Measurements from ENCODE around the gene RRP15. TPM values are rescaled to one million over a fixed set of nuclear protein-coding genes. Genes with fewer than 3 reads are reported as not detected.

The RRP15 gene
- total RNA-seq, 4 donors from 2014 or later: 2.6 to 21.8 (median 12.9) TPM

DNA sequence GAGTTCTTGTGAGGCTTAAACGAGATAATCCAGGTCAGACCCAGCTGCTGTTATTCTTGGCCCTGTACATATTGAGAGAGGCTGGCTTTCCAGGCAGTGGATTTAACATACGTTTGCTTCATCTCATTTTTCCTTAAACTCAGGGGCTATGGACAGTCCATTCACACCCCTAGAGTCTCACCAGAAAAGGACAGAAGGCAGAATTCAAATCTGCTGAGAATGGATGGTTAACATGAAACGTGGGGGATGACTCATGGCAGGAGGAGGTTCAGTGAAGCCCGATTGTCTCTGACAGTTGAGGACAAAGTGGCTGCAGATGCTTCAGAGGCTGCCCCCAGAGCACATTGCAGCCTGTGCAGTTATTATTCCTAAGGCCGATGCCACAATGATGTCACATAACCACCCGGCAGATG is 99.5 kb downstream of the RRP15 start:
- intact Hi-C loops (cut with DNase I; ENCODE audit: low total_unique reads): no loop called here
- TF ChIP-seq POLR2A (IDR thresholded peaks at IDR 0.05): no peak
- TF ChIP-seq, protein P1, sequence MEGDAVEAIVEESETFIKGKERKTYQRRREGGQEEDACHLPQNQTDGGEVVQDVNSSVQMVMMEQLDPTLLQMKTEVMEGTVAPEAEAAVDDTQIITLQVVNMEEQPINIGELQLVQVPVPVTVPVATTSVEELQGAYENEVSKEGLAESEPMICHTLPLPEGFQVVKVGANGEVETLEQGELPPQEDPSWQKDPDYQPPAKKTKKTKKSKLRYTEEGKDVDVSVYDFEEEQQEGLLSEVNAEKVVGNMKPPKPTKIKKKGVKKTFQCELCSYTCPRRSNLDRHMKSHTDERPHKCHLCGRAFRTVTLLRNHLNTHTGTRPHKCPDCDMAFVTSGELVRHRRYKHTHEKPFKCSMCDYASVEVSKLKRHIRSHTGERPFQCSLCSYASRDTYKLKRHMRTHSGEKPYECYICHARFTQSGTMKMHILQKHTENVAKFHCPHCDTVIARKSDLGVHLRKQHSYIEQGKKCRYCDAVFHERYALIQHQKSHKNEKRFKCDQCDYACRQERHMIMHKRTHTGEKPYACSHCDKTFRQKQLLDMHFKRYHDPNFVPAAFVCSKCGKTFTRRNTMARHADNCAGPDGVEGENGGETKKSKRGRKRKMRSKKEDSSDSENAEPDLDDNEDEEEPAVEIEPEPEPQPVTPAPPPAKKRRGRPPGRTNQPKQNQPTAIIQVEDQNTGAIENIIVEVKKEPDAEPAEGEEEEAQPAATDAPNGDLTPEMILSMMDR (IDR thresholded peaks at IDR 0.05): no peak
- no peaks in the 10 kb centered on the region for H3K9me3 ChIP-seq

More for the DNA sequence above, 99.5 kb downstream of the RRP15 start:
- Histone ChIP-seq H3K4me3 (no peak overlapping the region), H3K4me1 (peaks cover 0 to 6% of the 10 kb centered on the region in 2 donors), H3K36me3 (no peaks in the 10 kb centered on the region), H3K27ac (no peak overlapping the region), H3K27me3 (no peaks in the 10 kb centered on the region)
- DNase-seq: no peak

Small RNAs within 50 kb of the gene (small RNA-seq; reads per million reads assigned to genes)
- gene AC096638.1: not detected

Other genes starting within 250 kb of the RRP15 start
- 10 to 100 TPM in 3 of 4 donors, 1 to 10 TPM in 1; 4.9 to 43.2 (median 12.0) TPM for gene TGFB2, start 60.0 kb downstream of the RRP15 start, total RNA-seq